PFSK-1 (cell line): ENCODE data around the gene PIH1D1.

ENCODE experiments used
- FOXP2 ChIP-seq: optimal IDR thresholded peaks from 2 replicates; pipeline ENCODE3; 2011; ENCODE audit warnings: borderline replicate concordance, control low read depth, inconsistent platforms; ENCODE audit not compliant: insufficient read depth; ENCODE audit errors: extremely low read length, extremely low read depth
- POLR2AphosphoS5 ChIP-seq: IDR thresholded peaks from 2 replicates; pipeline ENCODE4 v1.6.1; 2012; ENCODE audit warnings: low read depth, mild to moderate bottlenecking, control low read depth, low read length, moderate library complexity
- SIN3A ChIP-seq: IDR thresholded peaks from 2 replicates; pipeline ENCODE4 v1.6.1; 2012; ENCODE audit warnings: mild to moderate bottlenecking, low read length, moderate library complexity, borderline replicate concordance; ENCODE audit not compliant: insufficient read depth
- TAF1 ChIP-seq: IDR thresholded peaks from 2 replicates; pipeline ENCODE4 v1.6.1; 2012; ENCODE audit warnings: low read length, control low read depth, borderline replicate concordance; ENCODE audit not compliant: insufficient read depth
- TF ChIP-seq, protein P1 (sequence below), 2 experiments: IDR thresholded peaks; 2 replicates each; pipeline versions ENCODE4 v1.6.1 to v1.8.0; 2011 to 2012; ENCODE audit warnings: low read depth in 2 of 2, low read length in 2 of 2, control low read depth in 1 of 2, inconsistent platforms in 1 of 2, mild to moderate bottlenecking in 1 of 2, moderate library complexity in 1 of 2; ENCODE audit not compliant: insufficient read depth in 1 of 2

PIH1D1 gene

DNA sequence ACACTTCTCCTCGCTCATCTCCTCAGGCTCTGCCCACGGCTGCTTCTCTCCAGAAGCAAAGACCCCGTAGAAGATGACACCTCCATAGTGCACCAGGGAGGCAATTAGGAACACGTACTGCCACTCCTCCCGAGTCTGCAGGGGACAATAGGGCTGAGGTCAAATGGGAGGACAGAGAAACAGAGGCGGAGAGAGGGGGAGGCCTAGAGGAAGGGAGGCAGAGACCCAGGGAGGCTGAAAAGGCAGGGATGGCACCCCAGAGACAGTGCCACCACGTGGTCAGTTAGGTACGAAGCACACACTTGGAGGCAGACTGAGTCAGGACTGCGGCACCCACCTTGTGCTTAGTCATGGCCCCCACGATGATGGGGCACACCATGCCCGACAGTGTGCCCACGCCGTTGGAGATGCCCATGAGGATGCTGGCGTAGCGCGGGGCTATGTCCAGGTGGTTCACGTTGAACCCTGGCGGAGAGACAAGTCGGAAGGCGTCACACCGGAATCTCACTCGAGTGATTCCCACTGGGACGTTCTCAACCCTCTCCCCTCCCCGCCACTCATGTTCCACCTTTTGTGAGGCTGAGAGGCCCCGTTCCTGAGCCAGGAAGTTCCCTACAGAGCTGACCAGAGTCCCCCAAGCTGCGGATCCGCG, 20.8 kb downstream of the PIH1D1 start:
- TF ChIP-seq FOXP2 (no peak), POLR2AphosphoS5 (no peak), SIN3A (no peak), TAF1 (no peak)
- TF ChIP-seq, protein P1, sequence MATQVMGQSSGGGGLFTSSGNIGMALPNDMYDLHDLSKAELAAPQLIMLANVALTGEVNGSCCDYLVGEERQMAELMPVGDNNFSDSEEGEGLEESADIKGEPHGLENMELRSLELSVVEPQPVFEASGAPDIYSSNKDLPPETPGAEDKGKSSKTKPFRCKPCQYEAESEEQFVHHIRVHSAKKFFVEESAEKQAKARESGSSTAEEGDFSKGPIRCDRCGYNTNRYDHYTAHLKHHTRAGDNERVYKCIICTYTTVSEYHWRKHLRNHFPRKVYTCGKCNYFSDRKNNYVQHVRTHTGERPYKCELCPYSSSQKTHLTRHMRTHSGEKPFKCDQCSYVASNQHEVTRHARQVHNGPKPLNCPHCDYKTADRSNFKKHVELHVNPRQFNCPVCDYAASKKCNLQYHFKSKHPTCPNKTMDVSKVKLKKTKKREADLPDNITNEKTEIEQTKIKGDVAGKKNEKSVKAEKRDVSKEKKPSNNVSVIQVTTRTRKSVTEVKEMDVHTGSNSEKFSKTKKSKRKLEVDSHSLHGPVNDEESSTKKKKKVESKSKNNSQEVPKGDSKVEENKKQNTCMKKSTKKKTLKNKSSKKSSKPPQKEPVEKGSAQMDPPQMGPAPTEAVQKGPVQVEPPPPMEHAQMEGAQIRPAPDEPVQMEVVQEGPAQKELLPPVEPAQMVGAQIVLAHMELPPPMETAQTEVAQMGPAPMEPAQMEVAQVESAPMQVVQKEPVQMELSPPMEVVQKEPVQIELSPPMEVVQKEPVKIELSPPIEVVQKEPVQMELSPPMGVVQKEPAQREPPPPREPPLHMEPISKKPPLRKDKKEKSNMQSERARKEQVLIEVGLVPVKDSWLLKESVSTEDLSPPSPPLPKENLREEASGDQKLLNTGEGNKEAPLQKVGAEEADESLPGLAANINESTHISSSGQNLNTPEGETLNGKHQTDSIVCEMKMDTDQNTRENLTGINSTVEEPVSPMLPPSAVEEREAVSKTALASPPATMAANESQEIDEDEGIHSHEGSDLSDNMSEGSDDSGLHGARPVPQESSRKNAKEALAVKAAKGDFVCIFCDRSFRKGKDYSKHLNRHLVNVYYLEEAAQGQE (IDR thresholded peaks at IDR 0.05; ENCODE audit: insufficient read depth in 1 of 2, low read depth in 2 of 2, low read length in 2 of 2), result no peak

DNA sequence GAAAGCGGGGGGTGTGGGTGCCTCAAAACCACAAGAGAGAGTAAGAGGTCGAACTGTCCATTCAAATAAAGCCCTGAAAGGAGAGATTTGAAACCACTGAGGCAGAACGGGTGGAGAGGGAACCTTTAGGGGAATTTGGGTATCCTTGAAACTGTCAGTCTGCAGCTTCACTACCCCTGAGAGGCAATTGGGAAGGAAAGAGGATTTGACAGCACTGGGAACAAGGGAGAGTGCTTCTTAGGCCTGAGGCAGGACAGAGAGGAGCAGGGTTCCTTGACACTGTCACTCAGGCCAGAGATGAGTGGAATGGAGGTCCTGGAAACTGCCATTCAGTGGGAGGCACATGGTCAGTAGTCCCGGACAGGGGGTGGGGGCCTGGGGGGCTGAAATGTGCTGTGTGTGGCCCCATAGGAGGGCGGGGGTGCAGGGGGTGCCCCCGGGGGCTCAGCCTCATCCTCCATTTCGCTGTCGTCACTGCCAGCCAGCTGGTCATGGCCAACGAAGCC, 21.4 kb downstream of the PIH1D1 start:
- TF ChIP-seq SIN3A (no peak), TAF1 (no peak), FOXP2 (no peak), POLR2AphosphoS5 (no peak)
- TF ChIP-seq, protein P1 (IDR thresholded peaks at IDR 0.05; ENCODE audit: insufficient read depth in 1 of 2, low read depth in 2 of 2, low read length in 2 of 2), result no peak

DNA sequence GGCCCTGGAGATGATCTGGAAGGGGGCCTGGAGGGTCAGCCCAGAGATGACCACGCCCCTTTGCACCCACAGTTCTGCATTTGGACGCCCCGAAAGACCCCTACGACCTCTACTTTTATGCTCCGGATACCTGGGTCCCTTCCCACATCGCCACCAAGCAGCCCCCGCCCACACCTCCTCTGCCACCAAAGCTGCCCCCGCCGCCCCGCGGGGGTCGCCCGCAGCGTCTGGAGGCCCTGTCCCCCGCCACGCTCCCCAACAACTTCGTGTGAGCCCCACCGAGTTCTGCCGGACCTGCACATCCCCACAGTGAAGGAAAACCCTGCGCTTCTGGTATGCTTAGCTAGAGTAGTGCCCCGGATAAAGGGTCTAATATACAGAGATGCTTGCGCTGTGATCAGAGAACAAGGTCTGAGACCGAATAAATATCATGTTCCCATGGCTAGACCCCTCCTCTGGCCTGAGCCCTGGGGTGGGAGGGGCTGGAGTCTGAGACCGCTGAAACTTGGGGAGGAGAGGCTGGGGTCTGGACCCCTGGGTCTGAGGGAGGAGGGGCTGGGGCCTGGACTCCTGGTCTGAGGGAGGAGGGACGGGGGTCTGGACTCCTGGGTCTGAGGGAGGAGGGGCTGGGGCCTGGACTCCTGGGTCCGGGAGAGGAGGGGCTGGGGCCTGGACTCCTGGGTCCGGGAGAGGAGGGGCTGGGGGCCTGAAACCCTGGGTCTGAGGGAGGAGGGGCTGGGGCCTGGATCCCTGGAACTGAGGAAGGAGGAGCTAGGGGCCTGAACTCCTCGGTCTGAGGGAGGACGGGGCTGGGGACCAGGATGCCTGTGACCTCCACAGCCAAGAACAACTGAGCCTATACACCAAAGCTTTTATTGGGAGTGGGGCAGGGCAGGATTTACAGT, 22.8 kb downstream of the PIH1D1 start:
- TF ChIP-seq FOXP2, result no peak
- TF ChIP-seq, protein P1 (IDR thresholded peaks at IDR 0.05; ENCODE audit: insufficient read depth in 1 of 2, low read depth in 2 of 2, low read length in 2 of 2), result no peak
- no peak for TF ChIP-seq TAF1
- TF ChIP-seq POLR2AphosphoS5, result no peak
- no peak for TF ChIP-seq SIN3A

DNA sequence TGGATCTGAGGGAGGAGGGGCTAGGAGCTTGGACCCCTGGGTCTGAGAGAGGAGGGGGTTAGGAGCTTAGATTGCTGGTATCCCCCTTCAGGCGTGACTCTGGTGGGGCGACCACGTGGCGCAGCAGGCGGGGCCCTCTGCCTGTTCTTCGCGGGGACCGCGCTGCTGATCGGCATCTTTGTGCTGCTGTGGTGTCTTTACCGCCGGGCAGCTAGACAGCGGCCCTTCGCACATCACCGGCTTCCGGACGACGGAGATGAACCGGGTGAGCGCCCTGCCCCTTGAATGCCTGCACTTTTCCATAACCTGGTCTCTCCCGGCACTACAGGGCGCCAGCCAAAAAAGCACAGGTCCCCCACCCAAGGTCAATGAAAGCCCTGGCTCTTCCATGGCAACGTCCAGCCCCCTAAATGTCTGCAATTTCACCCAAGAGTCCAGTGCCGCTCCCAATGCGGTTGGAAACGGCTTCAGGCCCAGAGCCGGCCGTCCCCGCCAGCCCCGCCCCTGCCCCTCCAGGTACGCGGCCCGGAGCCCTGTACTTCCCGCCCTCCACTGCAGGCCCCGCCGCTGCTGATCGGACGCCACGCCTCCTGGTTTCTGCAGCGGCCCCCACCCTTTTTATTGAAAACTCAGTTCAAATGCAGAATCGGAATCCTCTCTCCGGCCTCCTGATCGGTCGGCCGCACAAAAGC, 23.6 kb downstream of the PIH1D1 start:
- TF ChIP-seq FOXP2 (no peak), TAF1 (no peak), SIN3A (no peak)
- TF ChIP-seq, protein P1 (IDR thresholded peaks at IDR 0.05; ENCODE audit: insufficient read depth in 1 of 2, low read depth in 2 of 2, low read length in 2 of 2), result no peak
